Hematopoietic multipotent progenitor cell treated with erythropoietin and hydrocortisone succinate and interleukin-3 and kit ligand, for 4 days (in vitro differentiated cells): ENCODE measurements around the gene LMOD1.
"Not testable (repeated sequence)": the region's sequence is repeated elsewhere in the genome, so short reads cannot be mapped to it uniquely, and the experiment has no call there.

Experiments used
- DNase-seq: peaks from one replicate; pipeline ENCODE4 v3.0.0-alpha.2; 2015

The LMOD1 gene

DNA sequence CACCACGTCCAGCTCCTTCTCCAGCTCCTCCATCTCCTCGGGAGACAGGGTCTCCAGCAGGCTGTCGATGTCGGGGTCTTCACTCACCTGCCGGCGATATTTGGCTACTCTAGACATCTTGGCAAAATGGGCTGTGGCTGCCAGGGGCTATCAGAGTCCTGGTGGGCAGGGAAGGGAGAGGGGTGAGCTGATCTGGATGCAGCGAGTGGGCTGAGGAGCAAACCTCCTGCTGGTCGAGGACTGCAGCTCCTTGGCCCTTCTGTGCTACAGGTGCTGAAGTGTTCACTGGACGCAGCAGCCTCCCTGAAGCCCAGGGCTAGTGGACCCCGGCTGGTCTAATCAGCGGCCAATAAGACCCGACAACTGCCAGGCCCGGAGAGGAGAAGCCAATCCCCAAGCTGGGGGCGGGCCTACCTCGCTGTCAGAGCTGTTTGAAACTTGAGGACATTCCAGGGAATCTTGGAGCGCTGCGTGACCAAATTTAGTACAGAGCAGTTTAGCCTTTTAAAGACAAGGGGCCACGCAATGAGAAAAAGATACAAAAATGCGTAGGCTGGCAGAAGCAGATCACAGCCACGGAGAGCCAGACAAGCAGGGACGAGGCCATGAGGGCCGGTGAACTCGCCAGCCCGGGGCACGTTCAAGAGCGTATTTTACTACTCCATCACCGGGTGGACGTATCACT, at the start of gene LMOD1:
Gene LMOD1, minus strand, starts transcription at position 325 of the 685 bp plus-strand sequence. Its CDS starts 208 bp downstream, at position 117.
- peak; percentile 48 for DNase-seq

DNA sequence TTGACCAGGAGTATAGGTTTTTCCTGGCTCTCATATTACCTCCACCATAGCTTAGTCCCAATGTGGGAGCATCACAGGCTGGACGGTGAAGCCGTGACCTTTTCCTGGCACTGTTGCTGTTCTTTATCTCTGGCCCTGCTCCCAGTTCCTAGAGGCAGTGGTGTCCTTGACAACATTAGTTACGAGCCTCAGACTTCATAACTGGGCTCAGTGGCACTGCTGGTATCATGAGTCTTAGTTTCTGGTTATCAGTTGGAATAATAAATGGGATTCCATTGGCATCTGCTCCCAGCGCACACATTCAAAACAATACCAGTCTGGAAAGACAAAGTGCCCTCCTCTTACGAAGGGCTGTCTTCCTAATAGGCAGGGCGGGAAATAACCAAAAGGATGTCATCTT, 44.1 kb upstream of the LMOD1 start:
- DNase-seq = no peak

DNA sequence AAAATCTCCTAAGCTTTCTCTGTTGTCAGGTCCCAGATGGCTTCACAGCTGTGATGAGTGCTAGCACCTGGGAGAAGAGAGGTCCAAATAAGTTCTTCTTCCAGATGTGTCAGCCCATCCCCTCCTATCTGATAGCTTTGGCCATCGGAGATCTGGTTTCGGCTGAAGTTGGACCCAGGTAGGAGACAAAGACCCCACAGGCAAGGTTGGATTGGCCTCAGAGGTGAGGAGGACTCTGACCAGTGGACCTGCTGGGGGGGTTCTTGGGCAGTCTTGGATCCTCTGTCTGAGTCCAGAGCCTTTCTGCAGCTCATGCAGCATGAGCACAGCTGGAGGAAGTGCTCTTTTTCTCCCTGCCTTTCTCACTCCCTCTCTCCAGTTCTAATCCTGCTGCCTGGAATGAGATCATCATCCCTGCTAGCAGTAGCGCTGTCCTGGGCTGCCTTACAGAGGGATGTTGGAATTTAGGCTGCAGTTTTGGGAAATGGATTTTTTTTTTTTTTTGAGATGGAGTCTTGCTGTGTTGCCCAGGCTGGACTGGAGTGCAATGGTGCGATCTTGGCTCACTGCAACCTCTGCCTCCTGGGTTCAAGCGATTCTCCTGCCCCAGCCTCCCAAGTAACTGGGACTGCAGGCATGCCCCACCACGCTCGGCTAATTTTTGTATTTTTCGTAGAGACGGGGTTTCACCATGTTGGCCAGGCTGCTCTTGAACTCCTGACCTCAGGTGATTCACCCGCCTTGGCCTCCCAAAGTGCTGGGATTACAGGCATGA, 43.2 kb upstream of the LMOD1 start:
- no peak for DNase-seq

DNA sequence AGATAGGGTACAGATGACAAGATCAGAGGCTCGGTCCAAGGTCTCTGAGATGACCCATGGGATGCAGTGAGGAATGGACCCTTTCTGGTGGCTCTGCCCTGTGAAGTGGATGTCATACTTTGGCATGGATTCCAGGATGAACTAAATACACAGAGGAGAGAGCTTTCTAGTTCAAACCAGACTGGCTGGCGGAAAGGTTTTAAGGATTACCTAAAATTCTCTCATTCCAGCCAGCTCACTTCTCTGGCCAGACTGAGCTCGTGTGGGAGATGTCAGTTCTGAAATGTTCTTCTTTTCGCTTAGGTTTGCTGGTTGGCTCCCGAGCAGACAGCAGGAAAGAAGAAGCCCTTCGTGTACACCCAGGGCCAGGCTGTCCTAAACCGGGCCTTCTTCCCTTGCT, 42.3 kb upstream of the LMOD1 start:
- DNase-seq = no peak

DNA sequence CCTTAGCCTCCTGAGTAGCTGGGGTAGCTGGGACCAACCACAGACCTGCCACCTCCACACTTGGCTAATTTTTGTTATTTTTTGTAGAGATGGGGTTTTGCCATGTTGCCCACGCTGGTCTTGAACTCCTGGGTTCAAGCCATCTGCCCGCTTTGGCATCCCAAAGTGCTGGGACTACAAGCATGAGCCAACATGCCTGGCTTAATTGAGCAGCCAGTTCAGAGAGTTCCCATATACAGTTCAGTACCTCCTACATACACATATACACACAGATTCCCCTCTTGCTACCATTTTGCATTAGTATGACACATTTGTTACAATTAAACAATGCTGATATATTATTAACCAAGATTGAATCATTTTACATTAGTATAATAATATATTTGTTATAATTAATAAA, 39.0 kb upstream of the LMOD1 start:
- DNase-seq = no peak

DNA sequence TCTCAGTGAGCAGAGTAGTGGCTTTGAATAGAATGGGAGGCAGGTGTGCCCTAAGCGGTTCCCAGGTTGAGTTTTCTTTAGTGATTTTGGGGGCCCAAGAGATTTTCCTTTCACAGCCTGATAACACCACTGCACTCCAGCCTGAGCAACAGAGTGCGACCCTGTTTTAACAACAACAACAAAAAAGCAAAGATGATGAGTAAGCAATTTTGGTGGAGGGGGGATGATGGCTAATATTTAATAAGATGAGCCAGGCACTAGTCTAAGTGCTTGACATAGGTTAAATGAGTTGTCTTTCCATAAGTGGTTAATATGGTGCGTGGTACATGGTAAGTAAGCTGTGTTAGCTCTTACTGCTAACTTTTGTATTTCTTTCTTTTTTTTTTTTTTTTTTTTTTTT, 38.1 kb upstream of the LMOD1 start:
- no peak for DNase-seq

DNA sequence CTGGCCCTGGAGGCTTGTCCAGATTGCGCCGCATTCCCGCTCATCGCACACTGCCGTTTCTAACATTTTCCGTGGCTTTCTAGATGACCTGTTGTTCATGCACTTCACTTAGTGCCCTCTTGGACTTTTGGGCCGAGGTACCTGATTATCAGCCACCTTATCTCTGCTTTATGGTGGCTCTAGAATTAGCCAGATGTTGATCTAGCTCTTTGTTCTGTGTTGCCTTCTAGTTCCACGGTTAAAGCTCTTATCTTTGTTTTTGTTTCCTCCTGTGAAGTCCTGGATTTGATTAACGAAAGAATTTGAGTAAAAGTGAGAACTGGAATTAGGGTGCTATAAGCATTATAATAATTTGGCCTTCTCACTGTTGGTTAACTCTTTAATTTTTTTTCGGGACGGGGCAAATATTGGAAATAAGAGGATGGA, 37.0 kb upstream of the LMOD1 start:
- DNase-seq = no peak

DNA sequence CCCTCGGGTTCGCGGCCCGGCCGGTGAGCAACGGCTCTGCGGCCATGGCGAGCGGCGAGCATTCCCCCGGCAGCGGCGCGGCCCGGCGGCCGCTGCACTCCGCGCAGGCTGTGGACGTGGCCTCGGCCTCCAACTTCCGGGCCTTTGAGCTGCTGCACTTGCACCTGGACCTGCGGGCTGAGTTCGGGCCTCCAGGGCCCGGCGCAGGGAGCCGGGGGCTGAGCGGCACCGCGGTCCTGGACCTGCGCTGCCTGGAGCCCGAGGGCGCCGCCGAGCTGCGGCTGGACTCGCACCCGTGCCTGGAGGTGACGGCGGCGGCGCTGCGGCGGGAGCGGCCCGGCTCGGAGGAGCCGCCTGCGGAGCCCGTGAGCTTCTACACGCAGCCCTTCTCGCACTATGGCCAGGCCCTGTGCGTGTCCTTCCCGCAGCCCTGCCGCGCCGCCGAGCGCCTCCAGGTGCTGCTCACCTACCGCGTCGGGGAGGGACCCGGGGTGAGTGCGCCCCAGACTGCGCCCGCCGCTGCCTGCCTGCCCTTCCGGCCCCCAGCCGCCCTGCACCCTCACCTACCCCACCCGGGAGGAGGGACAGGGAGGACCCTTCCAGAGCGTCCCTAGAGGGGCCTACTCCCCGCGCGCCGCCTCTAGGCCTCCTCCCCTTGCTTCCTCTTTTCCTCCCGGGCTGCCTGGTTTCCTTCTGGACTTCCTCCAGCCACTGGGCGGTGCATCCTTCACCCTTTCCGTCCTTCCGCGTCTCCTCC, 36.5 kb upstream of the LMOD1 start, which contains the start of gene RNPEP:
Gene RNPEP, plus strand, starts transcription at position 26 of the 757 bp plus-strand sequence. Its CDS starts 19 bp downstream, at position 45.
- peak; percentile 85 for DNase-seq

DNA sequence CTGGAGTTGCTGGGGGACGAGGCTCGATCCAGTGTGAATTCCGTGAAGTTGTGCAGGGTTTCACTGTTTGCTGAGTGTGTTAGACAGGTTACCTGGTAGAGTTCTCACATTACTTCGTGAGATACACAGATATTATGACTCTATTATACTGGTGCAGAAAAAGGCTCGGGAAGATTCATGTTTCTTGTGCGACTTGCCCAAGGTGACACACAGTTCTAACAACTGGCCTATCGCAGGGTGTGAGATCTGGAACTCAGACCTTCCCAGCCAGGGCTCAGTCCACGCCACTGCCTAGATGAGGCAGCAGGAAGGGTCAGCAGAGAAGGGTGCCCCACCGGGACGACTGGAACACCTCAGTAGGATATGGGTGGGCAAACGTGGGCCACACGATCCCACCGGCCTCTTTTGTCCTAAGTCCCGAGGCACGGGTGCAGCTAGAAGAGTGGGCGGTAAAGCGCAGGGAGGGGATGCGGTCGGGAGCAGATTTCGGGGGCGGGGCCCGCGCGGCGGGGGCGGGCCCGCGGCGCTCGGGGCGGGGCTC, 35.8 kb upstream of the LMOD1 start:
- DNase-seq = peak; percentile 81

DNA sequence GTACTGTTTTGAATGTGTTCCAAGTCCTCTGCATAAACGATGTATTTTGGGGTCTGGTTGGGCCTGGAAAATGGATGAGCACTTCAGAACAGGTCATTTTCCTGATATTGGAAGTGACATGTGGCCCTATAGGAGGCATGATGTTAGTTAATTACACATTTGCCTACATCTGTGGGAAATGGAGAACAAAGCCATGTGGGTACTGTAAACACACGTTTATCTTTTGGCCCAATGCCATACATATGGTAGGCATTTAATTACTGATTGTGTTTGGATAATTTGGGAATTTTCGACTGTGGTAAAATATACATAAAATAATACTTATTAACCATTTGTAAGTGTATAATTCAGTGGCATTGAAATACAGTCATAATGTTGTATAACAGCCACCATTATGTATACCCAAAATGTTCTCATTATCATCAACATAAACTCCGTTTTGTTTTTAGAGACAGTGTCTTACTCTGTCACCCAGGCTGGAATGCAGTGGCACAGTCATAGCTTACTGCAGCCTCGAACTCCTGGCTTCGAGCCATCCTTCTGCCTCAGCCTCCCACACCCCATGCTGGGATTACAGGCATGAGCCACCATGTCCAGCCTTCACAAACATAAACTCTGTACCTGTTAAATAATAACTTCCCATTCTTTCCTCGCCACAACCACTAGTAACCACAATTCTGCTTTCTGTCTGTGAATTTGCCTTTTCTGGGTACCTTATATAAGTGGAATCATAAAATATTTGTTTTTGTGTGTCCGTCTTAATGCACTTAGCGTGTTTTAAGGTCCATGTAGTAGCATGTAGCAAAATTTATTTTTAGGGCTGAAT, 24.2 kb upstream of the LMOD1 start:
- DNase-seq = peak; percentile 29

DNA sequence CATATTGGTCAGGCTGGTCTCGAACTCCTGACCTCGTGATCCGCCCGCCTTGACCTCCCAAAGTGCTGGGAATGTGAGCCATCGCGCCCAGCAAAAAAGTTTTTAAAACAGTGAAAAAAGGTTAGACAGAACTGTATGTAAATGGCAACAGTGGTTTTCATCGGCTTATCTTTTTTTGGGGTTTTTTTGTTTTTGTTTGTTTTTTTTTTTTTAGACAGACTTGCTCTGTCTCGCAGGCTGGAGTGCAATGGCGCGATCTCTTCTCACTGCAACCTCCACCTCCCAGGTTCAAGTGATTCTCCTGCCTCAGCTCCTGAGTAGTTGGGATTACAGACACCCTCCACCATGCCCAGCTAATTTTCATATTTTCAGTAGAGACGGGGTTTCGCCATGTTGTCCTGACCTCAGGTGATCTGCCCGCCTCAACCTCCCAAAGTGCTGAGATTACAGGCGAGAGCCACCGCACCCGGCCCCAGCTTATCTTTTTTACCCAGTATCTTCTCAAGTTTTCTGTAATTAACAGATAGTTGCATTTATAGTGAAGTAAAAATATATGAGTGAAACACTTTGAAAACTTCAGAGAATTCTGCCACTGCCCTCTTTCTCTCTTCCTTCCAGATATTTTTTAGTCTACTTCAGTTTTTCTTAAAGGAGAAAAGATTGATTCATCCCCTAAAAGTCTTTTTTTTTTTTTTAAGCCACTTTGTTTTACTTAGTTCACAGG, 22.0 kb upstream of the LMOD1 start:
- DNase-seq = peak; percentile 22

DNA sequence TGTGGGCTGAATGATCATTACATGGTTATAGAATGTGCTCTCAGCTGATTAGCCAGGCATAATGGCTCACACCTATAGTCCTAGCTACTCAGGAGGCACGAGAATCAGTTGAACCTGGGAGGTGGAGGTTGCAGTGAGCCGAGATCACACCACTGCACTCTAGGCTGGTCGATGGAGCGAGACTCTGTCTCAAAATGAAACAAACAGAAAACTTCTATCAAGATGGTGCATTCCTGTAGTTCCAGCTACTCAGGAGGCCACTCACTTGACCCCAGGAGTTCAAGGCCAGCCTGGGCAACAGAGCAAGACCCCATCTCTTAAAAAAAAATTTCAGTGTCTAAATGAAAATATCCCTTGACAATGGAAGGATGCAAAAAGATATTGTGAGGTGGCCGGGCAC, 19.8 kb upstream of the LMOD1 start:
- DNase-seq = no peak

DNA sequence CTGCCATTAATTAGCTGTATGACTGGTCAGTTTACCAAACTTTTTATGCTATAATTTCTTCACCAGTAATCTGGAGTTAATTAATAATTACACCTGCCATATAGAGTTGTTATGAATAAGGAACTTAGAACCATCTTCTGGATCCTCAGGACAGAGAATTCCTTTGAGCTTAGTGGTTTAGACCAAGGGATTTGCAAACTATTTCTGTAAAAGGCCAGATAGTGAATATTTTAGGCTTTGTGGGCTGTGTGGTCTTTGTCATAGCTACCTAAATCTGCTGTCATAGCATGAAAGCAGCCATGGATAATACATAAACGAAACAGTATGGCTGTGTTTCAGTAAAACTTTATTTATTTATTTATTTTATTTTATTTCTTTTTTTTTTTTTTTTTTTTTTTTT, 17.9 kb upstream of the LMOD1 start:
- no peak for DNase-seq

DNA sequence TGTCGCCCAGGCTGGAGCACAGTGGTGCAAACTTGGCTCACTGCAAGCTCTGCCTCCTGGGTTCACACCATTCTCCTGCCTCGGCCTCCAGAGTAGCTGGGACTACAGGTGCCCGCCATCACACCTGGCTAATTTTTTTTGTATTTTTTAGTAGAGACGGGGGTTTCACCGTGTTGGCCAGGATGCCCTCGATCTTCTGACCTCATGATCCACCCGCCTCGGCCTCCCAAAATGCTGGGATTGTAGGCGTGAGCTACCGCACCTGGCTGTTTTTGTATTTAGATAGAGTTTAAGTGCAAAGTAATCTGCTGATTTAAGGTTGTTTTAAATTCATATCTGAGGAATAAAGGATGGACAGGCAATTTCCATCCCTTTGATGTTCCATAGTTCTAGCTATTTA, 16.0 kb upstream of the LMOD1 start:
- DNase-seq = not testable (repeated sequence)

DNA sequence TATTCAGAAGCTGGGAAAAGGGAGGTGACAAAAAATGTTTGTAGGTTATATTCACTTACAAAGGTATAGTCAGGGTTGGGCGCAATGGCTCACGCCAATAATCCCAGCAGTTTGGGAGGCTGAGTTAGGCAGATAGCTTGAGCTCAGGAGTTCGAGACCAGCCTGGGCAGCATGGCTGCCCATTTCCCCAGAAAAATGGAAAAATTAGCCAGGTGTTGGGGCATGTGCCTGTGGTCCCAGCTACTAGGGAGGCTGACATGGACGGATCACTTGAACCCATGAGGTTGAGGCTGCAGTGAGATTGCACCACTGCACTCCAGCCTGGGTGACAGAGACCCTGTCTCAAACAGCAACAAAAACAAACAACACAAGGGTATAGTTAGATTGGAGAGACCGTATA, 12.0 kb upstream of the LMOD1 start:
- DNase-seq = no peak

DNA sequence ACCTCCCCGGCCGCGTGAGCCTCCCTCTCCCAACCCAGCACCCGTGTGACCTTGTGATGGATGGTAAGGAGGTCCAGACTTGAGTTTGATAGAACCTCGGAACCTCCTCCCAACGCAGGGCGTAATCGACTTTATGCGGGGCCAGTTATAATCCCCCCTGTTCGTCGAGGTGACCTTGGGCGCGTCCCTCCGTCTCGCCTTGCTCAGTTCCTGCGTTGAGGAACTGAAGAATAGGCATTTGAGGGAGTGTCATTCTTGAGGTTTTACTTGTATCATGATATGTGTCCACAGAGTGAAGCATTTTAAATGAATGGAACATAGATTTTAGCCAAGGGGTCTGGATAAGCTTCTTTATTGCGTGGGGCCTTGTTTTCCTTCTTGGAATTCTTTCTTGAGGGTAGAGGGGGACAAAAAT, 9.4 kb upstream of the LMOD1 start:
- no peak for DNase-seq

DNA sequence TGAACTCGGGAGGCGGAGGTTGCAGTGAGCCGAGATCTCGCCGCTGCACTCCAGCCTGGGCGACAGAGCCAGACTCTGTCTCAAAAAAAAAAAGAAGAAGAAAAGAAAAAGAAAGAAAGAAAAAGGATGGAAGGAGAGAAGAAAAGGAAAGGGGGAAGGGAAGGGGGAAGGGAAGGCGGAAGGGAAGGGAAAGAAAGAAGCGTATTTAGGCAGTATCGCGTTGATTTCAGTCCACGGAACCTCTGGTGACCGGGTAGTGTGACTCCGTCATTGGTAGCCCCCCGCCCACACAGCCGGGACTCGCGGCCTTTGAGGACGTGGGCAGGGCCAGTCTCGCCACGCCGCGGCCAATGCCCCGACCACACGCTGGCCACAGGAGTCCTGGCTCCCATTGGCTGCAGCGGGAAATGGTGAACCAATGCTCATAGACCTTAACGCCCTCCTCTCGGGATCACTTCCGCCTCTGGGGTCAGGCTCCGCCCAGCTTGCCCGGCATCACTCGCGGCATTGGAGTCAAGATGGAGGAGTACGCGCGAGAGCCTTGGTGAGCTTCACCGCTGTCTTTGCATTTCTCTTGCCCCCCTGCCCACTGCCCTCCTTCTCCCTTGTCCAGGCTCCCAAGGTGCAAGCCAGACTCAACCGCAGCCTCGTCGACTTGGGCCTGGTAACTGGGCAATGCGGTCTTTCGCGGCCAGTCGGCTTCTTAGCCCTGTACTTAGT, 8.8 kb upstream of the LMOD1 start, which contains the start of gene TIMM17A:
Gene TIMM17A, plus strand, starts transcription at position 495 of the 720 bp plus-strand sequence. Its CDS starts 24 bp downstream, at position 519.
- peak; percentile 99 for DNase-seq

DNA sequence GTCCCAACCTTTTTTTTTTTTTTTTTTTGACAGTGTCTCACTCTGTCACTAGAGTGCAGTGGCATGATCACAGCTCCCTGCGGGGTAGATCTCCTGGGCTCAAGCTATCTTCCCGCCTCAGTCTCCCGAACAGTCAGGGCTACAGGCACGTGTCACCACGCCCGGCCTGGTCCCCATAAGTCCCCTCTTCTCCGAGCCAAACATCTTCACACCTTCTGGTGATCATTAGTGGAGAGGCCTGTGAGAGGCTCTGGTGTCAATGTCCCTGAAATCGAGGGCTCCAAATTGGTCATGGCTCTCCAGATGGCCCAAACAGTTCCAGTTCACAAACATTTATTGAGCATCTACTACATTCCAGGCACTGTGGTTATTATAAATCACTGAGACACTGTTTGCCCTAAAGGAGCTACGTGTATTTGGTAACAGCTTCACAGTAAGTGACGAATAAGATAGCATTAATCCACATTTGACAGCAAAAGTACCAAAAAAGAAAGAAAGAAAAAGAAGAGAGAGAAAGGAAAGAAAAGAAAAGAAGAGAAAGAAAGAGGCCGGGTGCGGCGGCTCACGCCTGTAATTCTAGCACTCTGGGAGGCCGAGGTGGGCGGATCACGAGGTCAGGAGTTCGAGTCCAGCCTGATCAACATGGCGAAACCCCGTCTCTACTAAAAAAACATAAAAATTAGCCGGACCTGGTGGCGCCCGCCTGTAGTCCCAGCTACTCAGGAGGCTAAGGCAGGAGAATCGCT, 8.1 kb upstream of the LMOD1 start:
- DNase-seq = no peak

DNA sequence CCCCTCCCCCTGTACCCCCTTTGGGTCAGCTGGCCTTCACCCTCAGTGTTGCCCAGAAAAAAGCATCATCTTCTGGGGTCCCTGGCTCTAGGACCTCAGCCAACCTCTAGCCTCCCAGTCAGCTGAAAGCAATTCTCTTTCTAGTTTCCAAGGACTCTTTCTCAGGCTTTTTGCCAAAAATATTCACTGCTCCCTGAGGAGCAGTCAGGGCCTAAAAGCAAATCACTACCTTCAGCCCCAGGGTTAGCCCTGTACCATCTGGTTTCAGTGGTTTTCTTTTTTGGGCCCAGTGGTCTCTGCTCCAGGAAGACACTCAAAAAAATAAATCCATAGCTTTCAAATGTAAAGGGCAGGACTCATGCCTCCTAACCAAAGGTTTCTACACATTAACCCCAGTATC, 3.1 kb upstream of the LMOD1 start:
- DNase-seq = no peak

DNA sequence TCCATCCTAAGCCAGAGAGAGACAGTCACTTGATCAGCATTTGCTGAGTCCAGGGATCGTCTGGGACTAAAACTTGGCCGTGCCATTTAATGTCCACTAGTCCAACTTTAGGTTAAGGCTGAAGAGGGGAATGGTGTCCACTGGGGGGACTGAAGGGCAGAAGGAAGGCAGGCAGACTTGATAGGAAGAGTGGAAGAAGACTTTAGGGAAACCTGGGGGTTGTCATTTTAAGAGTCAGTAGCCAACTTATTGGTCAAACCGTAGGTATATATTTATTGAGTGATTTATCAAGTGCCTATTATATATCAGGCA, 1.3 kb upstream of the LMOD1 start:
- DNase-seq = no peak
